Transverse colon (tissue), 4 donors: ENCODE data around the gene MPDU1. TPM values are rescaled to one million over a fixed set of nuclear protein-coding genes. Genes with fewer than 3 reads are reported as not detected.
A peak's percentile ranks its signal among the peaks of the same experiment; 100 is the strongest.

Experiments
- DNase-seq: peaks from one replicate; pipeline ENCODE4 v3.0.0-alpha.2; 2019
- H3K27ac ChIP-seq, 4 donors: fragments of 200-600 bp; sonication (generic); 2 replicates each; pipeline ENCODE4 v1.5.1; 2016 to 2018; ENCODE audit warnings: inconsistent platforms in 4 of 4
- H3K27me3 ChIP-seq: fragments of 200-600 bp; sonication (generic); 2 replicates; pipeline ENCODE4 v1.5.1; 2017; ENCODE audit warnings: inconsistent platforms
- H3K36me3 ChIP-seq, 4 donors: fragments of 200-600 bp; sonication (generic); 2 replicates each; pipeline ENCODE4 v1.5.1; 2017 to 2019; ENCODE audit warnings: inconsistent platforms in 4 of 4
- H3K4me1 ChIP-seq, 4 donors: fragments of 200-600 bp; sonication (generic); 2 replicates each; pipeline ENCODE4 v1.5.1; 2017 to 2020; ENCODE audit warnings: inconsistent platforms in 4 of 4
- H3K4me3 ChIP-seq, 4 donors: fragments of 200-600 bp; sonication (generic); 1 replicate in 1 of 4; 2 replicates in 3 of 4; pipeline versions ENCODE4 v1.5.1 to v1.6.1; 2017 to 2019; ENCODE audit warnings: inconsistent platforms in 4 of 4
- H3K9me3 ChIP-seq, 2 donors: fragments of 200-600 bp; sonication (generic); 2 replicates each; pipeline ENCODE4 v1.5.1; 2017 to 2019; ENCODE audit warnings: inconsistent platforms in 2 of 2
- EP300 ChIP-seq: sonication (generic); formaldehyde crosslinking; IDR thresholded peaks from one replicate; pipeline ENCODE4 v1.6.1; 2017; ENCODE audit warnings: antibody characterized with exemption, low read depth
- POLR2A ChIP-seq: fragments of 450-650 bp; IDR thresholded peaks from one replicate; pipeline ENCODE4 v1.6.1; 2016; ENCODE audit warnings: antibody characterized with exemption, mild to moderate bottlenecking, moderate library complexity
- POLR2AphosphoS5 ChIP-seq, 3 donors: sonication (generic); formaldehyde crosslinking; IDR thresholded peaks; one replicate each; pipeline ENCODE4 v1.6.1; 2016; ENCODE audit warnings: antibody characterized with exemption in 3 of 3
- WGBS, 2 donors: methylation state at CpG; one replicate each; pipeline ENCODE4 v1.1.5; 2018; ENCODE audit warnings: low coverage in 1 of 2; 5-methylcytosine and 5-hydroxymethylcytosine counted together
- in situ Hi-C, 4 donors: fragments of 200-750 bp; cut with MboI; loops; one replicate each; pipeline versions ENCODE4 v1.15.0 to v1.15.1; 2017; ENCODE audit warnings: low sequenced_read_pairs in 3 of 4, low pct_ligation_motif_present in 1 of 4, low pct_unique_long_range_greater_than_20kb in 1 of 4
- intact Hi-C: fragments of 100-400 bp; cut with DNase I; formaldehyde crosslinking; loops from one replicate; pipeline ENCODE4 v1.15.1; 2023; ENCODE audit warnings: low total_unique reads
- total RNA-seq, 4 donors: library from RNA; depleted of rRNA; stranded (reverse); fragments of >200 nt; gene quantifications; one replicate each; pipeline ENCODE4 v1.1.0, GENCODE V29; 2016
- TF ChIP-seq, protein P1 (sequence below), 5 experiments: fragments of 200-600 bp in 3 of 5; fragments of 450-650 bp in 2 of 5; sonication (generic) in 3 of 5; IDR thresholded peaks; 1 replicate in 2 of 5; 2 replicates in 3 of 5; pipeline ENCODE4 v1.5.1; 2016 to 2017; ENCODE audit warnings: antibody characterized with exemption in 5 of 5, inconsistent platforms in 3 of 5, mild to moderate bottlenecking in 2 of 5, moderate library complexity in 1 of 5

MPDU1 gene
- total RNA-seq, 4 donors from 2014 or later = 97.9 to 312 (median 157) TPM

DNA sequence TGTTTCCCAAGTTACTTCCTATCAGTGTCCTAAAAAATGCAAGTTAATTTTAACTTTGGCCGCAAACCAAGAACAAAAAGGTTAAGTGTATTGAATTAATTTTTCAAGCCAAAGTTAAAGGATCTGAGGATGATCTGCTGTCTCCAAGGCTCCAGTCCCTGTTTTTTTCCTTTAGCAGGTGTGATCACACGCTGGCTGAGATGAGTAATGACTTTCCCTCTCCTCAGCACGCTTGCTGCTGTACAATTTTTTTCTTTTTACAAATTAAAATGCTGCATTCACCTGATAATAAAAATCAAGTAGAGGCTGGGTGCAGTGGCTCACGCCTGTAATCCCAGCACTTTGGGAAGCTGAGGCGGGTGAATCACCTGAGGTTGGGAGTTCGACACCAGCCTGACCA lies 38.7 kb upstream of the MPDU1 start:
- TF ChIP-seq POLR2A (no peak), POLR2AphosphoS5 (IDR thresholded peaks at IDR 0.05) (no peak), EP300 (no peak)
- TF ChIP-seq, protein P1, sequence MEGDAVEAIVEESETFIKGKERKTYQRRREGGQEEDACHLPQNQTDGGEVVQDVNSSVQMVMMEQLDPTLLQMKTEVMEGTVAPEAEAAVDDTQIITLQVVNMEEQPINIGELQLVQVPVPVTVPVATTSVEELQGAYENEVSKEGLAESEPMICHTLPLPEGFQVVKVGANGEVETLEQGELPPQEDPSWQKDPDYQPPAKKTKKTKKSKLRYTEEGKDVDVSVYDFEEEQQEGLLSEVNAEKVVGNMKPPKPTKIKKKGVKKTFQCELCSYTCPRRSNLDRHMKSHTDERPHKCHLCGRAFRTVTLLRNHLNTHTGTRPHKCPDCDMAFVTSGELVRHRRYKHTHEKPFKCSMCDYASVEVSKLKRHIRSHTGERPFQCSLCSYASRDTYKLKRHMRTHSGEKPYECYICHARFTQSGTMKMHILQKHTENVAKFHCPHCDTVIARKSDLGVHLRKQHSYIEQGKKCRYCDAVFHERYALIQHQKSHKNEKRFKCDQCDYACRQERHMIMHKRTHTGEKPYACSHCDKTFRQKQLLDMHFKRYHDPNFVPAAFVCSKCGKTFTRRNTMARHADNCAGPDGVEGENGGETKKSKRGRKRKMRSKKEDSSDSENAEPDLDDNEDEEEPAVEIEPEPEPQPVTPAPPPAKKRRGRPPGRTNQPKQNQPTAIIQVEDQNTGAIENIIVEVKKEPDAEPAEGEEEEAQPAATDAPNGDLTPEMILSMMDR (IDR thresholded peaks at IDR 0.05) = no peak
- no peak for DNase-seq
- Histone ChIP-seq H3K27ac (no peak overlapping the region), H3K4me1 (peaks cover 7 to 19% (median 15%) of the 10 kb centered on the region in 4 donors), H3K9me3 (no peaks in the 10 kb centered on the region), H3K27me3 (no peaks in the 10 kb centered on the region), H3K4me3 (no peak overlapping the region), H3K36me3 (no peaks in the 10 kb centered on the region)
- WGBS, 2 donors = 59 to 74% methylated on average over 4 to 6 of the region's 6 CpGs
- intact Hi-C loops (loop anchor here (5.0 kb wide), 1 partner anchor 807 kb away; no protein-coding TSS in a partner anchor), in situ Hi-C loops (no loop called here)

DNA sequence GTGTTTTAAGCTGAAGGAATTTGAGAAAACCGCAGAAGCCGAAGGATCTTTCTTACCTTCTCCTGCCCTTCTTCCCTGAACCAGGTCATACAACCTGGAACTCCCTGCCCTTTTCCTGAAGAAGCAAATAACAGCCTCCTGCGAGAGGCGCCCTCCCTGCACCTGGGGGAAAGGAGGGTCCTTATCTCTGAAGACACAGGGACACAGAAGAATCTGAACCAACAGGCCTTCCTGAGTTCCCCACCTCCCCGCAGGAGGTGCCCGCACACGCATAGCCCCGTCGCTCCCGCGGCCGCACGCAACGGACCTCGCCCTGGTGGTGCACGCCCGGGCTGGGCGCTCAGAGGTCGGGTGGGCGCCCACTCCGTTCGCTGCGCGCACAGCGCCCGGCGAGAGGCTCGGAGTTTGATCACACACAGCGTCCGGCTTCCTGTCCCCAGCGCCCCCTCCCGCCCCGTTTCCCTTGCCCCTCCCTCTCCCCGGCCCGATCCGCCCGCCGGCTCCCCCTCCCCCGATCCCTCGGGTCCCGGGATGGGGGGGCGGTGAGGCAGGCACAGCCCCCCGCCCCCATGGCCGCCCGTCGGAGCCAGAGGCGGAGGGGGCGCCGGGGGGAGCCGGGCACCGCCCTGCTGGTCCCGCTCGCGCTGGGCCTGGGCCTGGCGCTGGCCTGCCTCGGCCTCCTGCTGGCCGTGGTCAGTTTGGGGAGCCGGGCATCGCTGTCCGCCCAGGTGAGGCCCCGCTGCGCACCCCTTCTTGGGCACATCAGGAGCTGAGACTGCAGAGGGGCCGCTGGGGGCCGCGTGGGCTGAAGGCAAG lies 34.9 kb upstream of the MPDU1 start, which contains the start of gene TNFSF12:
TNFSF12 (plus strand) TSS at position 474 of the 816 bp plus-strand sequence; CDS start at position 570, 96 bp downstream.
- Histone ChIP-seq H3K4me3 (peak within 1 kb of the TSS; percentile 45 to 71 (median 62)), H3K36me3 (no peaks in the 10 kb centered on the region), H3K27me3 (no peaks in the 10 kb centered on the region), H3K9me3 (no peaks in the 10 kb centered on the region), H3K4me1 (peaks cover 7 to 34% (median 18%) of the 10 kb centered on the region in 4 donors), H3K27ac (peak within 1 kb of the TSS; percentile 84 to 92 (median 86))
- DNase-seq = peak; percentile 72
- peak; percentile 23 for TF ChIP-seq POLR2A
- TF ChIP-seq, protein P1 (IDR thresholded peaks at IDR 0.05) = peak in 2 of 5 experiments; percentile 8 to 11
- no peak for TF ChIP-seq EP300
- peak in 2 of 3 donors; percentile 36 to 66 for TF ChIP-seq POLR2AphosphoS5 (IDR thresholded peaks at IDR 0.05)
- intact Hi-C loops = no loop called here
- WGBS, 2 donors = 0% methylated on average over 50 of the region's 65 CpGs; no CpG with 5 or more reads in 1 of the 2 donors
- in situ Hi-C loops = no loop called here

DNA sequence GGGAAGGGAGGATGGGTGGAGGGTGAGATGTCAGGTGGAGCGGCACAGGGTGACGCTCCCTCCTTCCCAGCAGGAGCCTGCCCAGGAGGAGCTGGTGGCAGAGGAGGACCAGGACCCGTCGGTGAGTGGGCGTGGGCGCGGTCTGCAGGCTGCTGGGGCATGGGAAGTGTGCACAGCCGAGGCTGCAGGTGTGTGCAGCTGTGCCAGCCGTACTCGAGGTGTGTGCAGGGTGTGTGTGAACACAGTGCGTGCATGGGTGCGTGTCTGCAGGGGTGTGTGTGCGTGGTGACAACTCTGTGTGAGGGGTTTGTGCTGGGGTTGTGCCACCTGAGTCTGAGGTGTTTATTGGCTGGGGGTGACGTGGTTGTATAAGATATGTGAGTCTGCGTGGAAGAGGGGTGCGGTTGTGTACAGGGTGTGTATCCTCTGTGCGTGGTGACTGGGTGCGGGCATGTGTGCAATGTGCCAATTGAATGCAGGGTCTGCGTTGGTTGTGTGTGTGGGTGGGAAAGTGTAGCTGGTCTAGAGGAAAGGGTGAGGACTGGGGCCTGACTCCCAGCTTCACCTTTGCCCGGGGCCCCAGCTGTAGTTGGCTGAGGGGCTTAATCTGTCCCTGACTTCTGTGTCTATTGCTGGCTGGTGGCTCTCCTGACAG lies 34.1 kb upstream of the MPDU1 start:
- intact Hi-C loops (loop anchor here (10.0 kb wide), 1 partner anchor 195 kb away; the partner anchor contains the start of genes KCTD11 and TMEM95), in situ Hi-C loops (no loop called here)
- H3K4me3 ChIP-seq = peak overlapping the region; percentile 45 to 71 (median 62)
- peak; percentile 62 for DNase-seq
- H3K36me3 ChIP-seq = no peaks in the 10 kb centered on the region
- TF ChIP-seq, protein P1 (IDR thresholded peaks at IDR 0.05) = no peak
- peak; percentile 8 for TF ChIP-seq POLR2A
- H3K4me1 ChIP-seq = peaks cover 7 to 34% (median 18%) of the 10 kb centered on the region in 4 donors
- no peaks in the 10 kb centered on the region for H3K27me3 ChIP-seq
- WGBS, 2 donors = 18% methylated on average over 20 of the region's 20 CpGs; no CpG with 5 or more reads in 1 of the 2 donors
- H3K9me3 ChIP-seq = no peaks in the 10 kb centered on the region
- peak overlapping the region; percentile 84 to 92 (median 86) for H3K27ac ChIP-seq

DNA sequence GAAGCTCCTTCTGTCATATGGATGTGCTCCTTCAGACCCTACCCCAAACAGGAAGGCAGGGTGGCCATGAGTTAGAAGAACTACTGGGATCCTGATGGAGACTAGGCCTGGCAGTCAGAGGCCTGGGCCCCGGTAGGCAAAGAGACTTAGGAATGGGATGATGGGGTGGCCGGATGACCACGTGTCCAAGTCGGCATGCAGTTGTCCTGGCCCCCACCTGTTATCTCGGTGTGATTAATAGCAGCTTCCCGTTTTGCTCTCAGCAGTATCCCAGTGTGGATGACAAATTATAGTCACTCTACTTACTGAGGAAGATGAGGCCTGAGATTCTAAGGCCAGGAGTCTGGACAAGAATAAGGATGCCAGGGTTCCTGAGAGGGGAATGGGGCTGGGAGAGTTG lies 33.3 kb upstream of the MPDU1 start:
- H3K36me3 ChIP-seq = no peaks in the 10 kb centered on the region
- H3K4me3 ChIP-seq = peak overlapping the region in 1 of 4 donors; percentile 71
- no peaks in the 10 kb centered on the region for H3K9me3 ChIP-seq
- in situ Hi-C loops = no loop called here
- no peak for TF ChIP-seq POLR2A
- TF ChIP-seq, protein P1 (IDR thresholded peaks at IDR 0.05) = no peak
- no peak for TF ChIP-seq EP300
- TF ChIP-seq POLR2AphosphoS5 (IDR thresholded peaks at IDR 0.05) = no peak
- intact Hi-C loops = loop anchor here (10.0 kb wide), 1 partner anchor 196 kb away; the partner anchor contains the start of genes KCTD11 and TMEM95
- 74% methylated on average over 6 of the region's 6 CpGs; no CpG with 5 or more reads in 1 of the 2 donors for WGBS, 2 donors
- H3K27me3 ChIP-seq = no peaks in the 10 kb centered on the region
- no peak for DNase-seq
- H3K27ac ChIP-seq = peak overlapping the region; percentile 84 to 92 (median 86)
- H3K4me1 ChIP-seq = peaks cover 7 to 34% (median 18%) of the 10 kb centered on the region in 4 donors
